Gastroesophageal sphincter (tissue), 3 donors: ENCODE results near the gene SP7.

Experiments used
- EP300 ChIP-seq: sonication (generic); formaldehyde crosslinking; IDR thresholded peaks from one replicate; pipeline ENCODE4 v1.6.1; 2017; ENCODE audit warnings: antibody characterized with exemption, mild to moderate bottlenecking
- POLR2A ChIP-seq, 2 donors: fragments of 450-650 bp; IDR thresholded peaks; one replicate each; pipeline ENCODE4 v1.6.1; 2017; ENCODE audit warnings: antibody characterized with exemption in 2 of 2, mild to moderate bottlenecking in 2 of 2, moderate library complexity in 1 of 2
- POLR2AphosphoS5 ChIP-seq: sonication (generic); formaldehyde crosslinking; IDR thresholded peaks from one replicate; pipeline ENCODE4 v1.6.1; 2017; ENCODE audit warnings: antibody characterized with exemption
- TF ChIP-seq, protein P1 (sequence below), 4 experiments: fragments of 200-600 bp in 2 of 4; fragments of 450-650 bp in 2 of 4; sonication (generic) in 1 of 4; IDR thresholded peaks; one replicate each; pipeline ENCODE4 v1.5.1; 2017 to 2019; ENCODE audit warnings: antibody characterized with exemption in 4 of 4, mild to moderate bottlenecking in 2 of 4, moderate library complexity in 2 of 4

DNA sequence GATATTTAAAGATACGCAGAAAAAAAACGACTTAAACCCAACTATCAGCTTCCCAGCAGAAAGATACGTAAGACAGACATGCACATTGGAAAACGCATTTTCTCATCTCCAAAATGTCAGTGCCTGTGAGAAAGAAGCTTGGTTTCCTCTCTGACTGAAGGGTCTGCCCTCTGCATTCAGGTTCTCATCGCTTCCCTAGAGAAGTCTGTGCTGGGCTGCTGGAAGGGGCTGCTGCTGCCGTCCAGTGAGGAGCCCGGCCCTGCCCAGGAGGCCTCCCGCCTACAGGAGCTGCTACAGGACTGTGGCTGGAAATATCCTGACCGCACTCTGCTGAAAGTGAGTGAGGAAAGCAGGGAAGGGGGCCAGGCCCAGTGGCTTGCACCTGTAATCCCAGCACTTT is 45.5 kb downstream of the SP7 start:
- TF ChIP-seq, protein P1, sequence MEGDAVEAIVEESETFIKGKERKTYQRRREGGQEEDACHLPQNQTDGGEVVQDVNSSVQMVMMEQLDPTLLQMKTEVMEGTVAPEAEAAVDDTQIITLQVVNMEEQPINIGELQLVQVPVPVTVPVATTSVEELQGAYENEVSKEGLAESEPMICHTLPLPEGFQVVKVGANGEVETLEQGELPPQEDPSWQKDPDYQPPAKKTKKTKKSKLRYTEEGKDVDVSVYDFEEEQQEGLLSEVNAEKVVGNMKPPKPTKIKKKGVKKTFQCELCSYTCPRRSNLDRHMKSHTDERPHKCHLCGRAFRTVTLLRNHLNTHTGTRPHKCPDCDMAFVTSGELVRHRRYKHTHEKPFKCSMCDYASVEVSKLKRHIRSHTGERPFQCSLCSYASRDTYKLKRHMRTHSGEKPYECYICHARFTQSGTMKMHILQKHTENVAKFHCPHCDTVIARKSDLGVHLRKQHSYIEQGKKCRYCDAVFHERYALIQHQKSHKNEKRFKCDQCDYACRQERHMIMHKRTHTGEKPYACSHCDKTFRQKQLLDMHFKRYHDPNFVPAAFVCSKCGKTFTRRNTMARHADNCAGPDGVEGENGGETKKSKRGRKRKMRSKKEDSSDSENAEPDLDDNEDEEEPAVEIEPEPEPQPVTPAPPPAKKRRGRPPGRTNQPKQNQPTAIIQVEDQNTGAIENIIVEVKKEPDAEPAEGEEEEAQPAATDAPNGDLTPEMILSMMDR (IDR thresholded peaks at IDR 0.05): no peak
- no peak for TF ChIP-seq EP300
- TF ChIP-seq POLR2A (IDR thresholded peaks at IDR 0.05): no peak
- no peak for TF ChIP-seq POLR2AphosphoS5
